Loucy (cell line): Measurements from ENCODE around the gene CFAP92.

Experiments
- CTCF ChIP-seq: fragments of 200-600 bp; sonication (generic); conservative IDR thresholded peaks from 2 replicates; pipeline ENCODE4 v1.5.1; 2014; ENCODE audit warnings: mild to moderate bottlenecking, antibody characterized with exemption, low read length
- EZH2phosphoT487 ChIP-seq: fragments of 200-600 bp; IDR thresholded peaks from 2 replicates; pipeline ENCODE4 v1.6.1; 2018; ENCODE audit warnings: antibody characterized with exemption, mild to moderate bottlenecking, moderate library complexity, borderline replicate concordance

- TF ChIP-seq CTCF = no peak
- no peak for TF ChIP-seq EZH2phosphoT487
Observed at GRCh38 chr3:129035360-129036221, 41.7 kb upstream of the CFAP92 start.
